Sciatic nerve (tissue), 2 donors: ENCODE data around the gene ATP6V0D1. TPM values are rescaled to one million over a fixed set of nuclear protein-coding genes. Genes with fewer than 3 reads are reported as not detected.
"Not testable (repeated sequence)": the region's sequence is repeated elsewhere in the genome, so short reads cannot be mapped to it uniquely, and the experiment has no call there.

Experiments used
- ATAC-seq: fragments of 200-7000 bp; cut with Tn5 transposase; one replicate; pipeline ENCODE4 v1.9.1; 2020; ENCODE audit warnings: mild to moderate bottlenecking, moderate library complexity
- DNase-seq: peaks from one replicate; pipeline ENCODE4 v3.0.0-alpha.2; 2020; ENCODE audit warnings: low spot score
- intact Hi-C: fragments of 100-400 bp; cut with DNase I; formaldehyde crosslinking; loops from one replicate; pipeline ENCODE4 v1.14.2; 2022
- total RNA-seq: library from RNA; stranded (reverse); fragmentation: NEBNext Ultra II Directional; extraction: Animal tissue kit (Norgen Biotek cat#: 25700); gene quantifications from one replicate; pipeline ENCODE4 v1.2.1, GENCODE V29; 2021
- donor health status: DM: no; HTN: no; CAD: no.
- donor health status: DM: no; HTN: no; CAD: no.

ATP6V0D1 gene
- total RNA-seq, 1 donor from 2014 or later = 46.4 TPM

GRCh38 chr16:67421030-67421429 lies 59.9 kb downstream of the ATP6V0D1 start:
- intact Hi-C loops = no loop called here
- no peak for ATAC-seq
- DNase-seq = no peak

- no peak for DNase-seq
- ATAC-seq = no peak
- intact Hi-C loops = no loop called here
Measured at GRCh38 chr16:67419931-67420330, 61.0 kb downstream of the ATP6V0D1 start.

- intact Hi-C loops = no loop called here
- DNase-seq (no peak), ATAC-seq (no peak)
Measured at GRCh38 chr16:67419502-67419901, 61.5 kb downstream of the ATP6V0D1 start.

GRCh38 chr16:67417333-67418061 lies 63.5 kb downstream of the ATP6V0D1 start:
- ATAC-seq = no peak
- intact Hi-C loops = no loop called here
- no peak for DNase-seq

- intact Hi-C loops = no loop called here
- DNase-seq (peak; percentile 84), ATAC-seq (peak; percentile 95)
Measured at GRCh38 chr16:67415872-67416793, 64.8 kb downstream of the ATP6V0D1 start, which contains the start of gene ZDHHC1. Gene ZDHHC1, minus strand, starts transcription at chr16:67416477. Its CDS starts 8,702 bp downstream, at chr16:67407775.

- ATAC-seq, intact Hi-C loops, DNase-seq: not testable (repeated sequence)
Measured at GRCh38 chr16:67415421-67415820, 65.5 kb downstream of the ATP6V0D1 start.

GRCh38 chr16:67413978-67414911 lies 66.7 kb downstream of the ATP6V0D1 start:
- ATAC-seq (no peak), DNase-seq (no peak)
- intact Hi-C loops = no loop called here

GRCh38 chr16:67412294-67412693 lies 68.7 kb downstream of the ATP6V0D1 start:
- no peak for DNase-seq
- ATAC-seq = no peak
- intact Hi-C loops = no loop called here

- DNase-seq (no peak), ATAC-seq (no peak)
- intact Hi-C loops = no loop called here
Measured at GRCh38 chr16:67411339-67411738, 69.6 kb downstream of the ATP6V0D1 start.

- ATAC-seq (no peak), DNase-seq (no peak)
- intact Hi-C loops = no loop called here
Measured at GRCh38 chr16:67409631-67410030, 71.3 kb downstream of the ATP6V0D1 start.

GRCh38 chr16:67407788-67408452 lies 73.0 kb downstream of the ATP6V0D1 start:
- DNase-seq (no peak), ATAC-seq (no peak)
- intact Hi-C loops = no loop called here

GRCh38 chr16:67407176-67407787 lies 73.7 kb downstream of the ATP6V0D1 start:
- DNase-seq = no peak
- peak; percentile 5 for ATAC-seq
- intact Hi-C loops = no loop called here

GRCh38 chr16:67406111-67406971 lies 74.6 kb downstream of the ATP6V0D1 start:
- intact Hi-C loops = no loop called here
- ATAC-seq (peak; percentile 89), DNase-seq (no peak)

- intact Hi-C loops = no loop called here
- ATAC-seq (no peak), DNase-seq (no peak)
Measured at GRCh38 chr16:67405336-67405735, 75.6 kb downstream of the ATP6V0D1 start.

GRCh38 chr16:67404740-67405226 lies 76.2 kb downstream of the ATP6V0D1 start:
- no peak for DNase-seq
- intact Hi-C loops = no loop called here
- no peak for ATAC-seq

- intact Hi-C loops = no loop called here
- ATAC-seq = no peak
- DNase-seq = no peak
Measured at GRCh38 chr16:67403976-67404555, 76.9 kb downstream of the ATP6V0D1 start.

- intact Hi-C loops = no loop called here
- ATAC-seq = no peak
Measured at GRCh38 chr16:67400901-67401300, 80.1 kb downstream of the ATP6V0D1 start.

More at GRCh38 chr16:67400901-67401300, 80.1 kb downstream of the ATP6V0D1 start:
- DNase-seq = no peak
